ENCODE measurements around the gene LRFN5. TPM values are rescaled to one million over a fixed set of nuclear protein-coding genes. Genes with fewer than 3 reads are reported as not detected.

Gene LRFN5
- total RNA-seq, 1 donor from 2014 or later: under 0.01 TPM

DNA sequence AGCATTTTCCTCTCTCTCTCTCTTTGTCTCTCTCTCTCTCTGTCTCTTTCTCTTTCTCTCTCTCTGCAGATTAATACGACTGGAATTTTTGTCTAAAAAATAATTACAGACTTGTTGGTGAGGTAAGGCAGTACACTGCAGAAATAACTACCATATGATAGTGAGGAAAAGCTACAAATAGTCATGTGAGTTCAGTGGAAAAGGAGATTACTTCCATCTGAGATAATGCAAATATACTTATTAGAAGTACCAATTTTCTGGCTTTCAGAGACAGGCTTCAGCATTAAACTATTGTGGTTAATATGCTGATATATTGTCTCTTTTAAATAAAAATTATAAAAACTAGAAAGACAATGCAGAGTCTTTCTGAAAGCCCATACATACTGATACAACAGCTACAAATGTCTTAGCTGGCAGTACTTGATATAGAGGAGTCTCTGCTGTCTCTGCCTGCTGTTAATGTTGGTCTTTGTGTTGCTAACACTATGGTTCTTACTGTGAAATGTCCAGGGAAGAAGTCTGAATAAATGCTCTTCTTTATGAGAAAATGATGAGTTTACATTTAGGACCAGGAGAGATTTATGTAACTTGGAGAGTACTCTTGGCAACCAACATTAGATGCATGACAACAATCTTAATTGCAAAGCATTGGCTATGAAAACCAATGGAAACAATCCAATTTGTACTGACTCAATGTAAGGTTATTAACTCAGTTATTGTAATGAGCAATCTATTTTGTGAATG is 167.0 kb downstream of the LRFN5 start:
- DNase-seq (ENCODE audit: low read depth in 2 of 2): no peak

DNA sequence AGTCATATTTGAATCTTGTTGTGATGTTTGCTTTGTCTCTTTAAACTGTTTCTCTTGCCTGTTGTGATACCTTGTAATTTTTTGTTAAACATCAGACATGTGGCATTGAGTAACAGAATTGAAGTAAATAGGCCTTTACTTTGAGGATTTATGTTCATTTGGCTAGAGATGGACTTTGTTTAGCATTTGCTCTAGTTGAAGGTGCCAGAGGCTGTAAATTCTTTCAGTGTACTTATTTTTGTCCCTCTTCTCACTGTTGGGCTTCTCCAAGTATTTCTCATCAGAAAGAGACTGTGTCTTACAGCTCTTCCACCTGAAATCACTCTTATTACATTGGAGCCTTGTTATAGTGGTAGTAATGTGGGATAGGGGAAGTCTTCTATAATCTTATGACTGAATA is 175.8 kb downstream of the LRFN5 start:
- DNase-seq (ENCODE audit: low read depth in 2 of 2): no peak

DNA sequence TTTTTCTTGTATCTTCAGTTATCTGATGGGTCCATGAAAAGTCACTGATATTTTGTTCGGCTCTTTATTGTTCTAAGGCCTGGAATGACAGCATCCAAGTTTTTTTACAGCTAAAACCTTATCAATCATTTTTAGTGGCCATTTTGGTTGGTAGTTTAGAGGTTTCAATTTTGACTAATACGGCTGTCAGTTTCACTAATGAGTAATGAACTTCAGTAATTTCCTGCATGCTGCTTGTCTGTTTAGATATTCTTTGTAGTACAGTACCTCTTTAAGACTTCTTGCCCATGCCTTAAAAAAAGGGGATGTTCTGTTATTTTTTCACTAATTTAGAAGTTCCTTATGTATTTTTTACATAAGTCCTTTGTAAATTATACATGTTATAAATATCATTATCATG is 176.7 kb downstream of the LRFN5 start:
- no peak for DNase-seq (ENCODE audit: low read depth in 2 of 2)

DNA sequence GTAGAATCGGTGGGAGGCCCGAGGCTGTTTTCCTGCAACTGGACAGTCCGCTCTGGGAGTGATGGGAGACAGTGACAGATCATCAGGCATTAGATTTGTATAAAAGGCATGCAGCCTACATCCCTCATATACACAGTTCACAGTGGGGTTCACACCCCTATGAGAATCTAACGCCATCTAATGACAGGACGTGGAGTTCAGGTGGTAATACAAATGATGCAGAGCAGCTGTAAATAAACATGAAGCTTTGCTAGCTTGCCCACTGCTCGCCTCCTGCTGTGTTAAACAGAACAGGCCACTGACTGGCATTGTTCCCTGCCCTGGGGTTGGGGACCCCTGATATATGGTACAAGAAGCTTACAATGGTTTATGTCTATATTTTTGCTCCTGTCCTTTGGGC is 179.0 kb downstream of the LRFN5 start:
- no peak for DNase-seq (ENCODE audit: low read depth in 2 of 2)

DNA sequence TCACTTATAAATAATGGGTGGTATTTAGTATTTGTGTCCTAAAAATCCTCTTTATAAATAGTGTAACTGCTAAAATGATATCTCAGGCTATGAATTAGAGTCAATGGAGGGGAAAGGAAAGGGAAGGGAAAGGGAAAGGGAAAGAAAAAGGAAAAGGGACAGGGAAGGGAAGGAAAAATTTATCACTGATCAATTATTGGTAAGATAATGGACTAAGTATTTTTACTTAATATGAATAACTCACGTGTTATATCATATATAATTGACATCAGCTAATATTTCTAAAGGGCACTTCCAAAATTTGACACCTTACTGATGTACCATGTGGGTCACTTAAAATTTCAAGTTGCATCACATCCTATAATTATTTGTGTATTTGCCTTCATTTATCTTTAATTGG is 193.1 kb downstream of the LRFN5 start:
- no peak for DNase-seq (ENCODE audit: low read depth in 2 of 2)

DNA sequence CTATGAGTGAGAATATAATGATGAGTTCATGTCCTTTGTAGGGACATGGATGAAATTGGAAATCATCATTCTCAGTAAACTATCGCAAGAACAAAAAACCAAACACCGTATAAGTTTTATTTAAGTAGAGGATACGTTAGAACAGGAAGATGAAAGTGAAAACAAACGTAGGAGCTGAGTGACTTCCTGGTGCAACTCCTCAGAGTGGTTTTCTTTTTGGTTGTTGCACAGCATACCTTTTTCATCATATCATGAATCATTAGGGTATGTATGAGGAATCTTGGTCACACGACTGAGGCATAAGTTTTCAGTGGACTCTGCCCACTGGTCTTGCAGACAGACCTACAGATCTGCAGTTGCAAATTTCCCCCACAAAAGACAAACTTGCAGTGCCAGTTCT is 199.0 kb downstream of the LRFN5 start:
- DNase-seq (ENCODE audit: low read depth in 2 of 2): no peak

DNA sequence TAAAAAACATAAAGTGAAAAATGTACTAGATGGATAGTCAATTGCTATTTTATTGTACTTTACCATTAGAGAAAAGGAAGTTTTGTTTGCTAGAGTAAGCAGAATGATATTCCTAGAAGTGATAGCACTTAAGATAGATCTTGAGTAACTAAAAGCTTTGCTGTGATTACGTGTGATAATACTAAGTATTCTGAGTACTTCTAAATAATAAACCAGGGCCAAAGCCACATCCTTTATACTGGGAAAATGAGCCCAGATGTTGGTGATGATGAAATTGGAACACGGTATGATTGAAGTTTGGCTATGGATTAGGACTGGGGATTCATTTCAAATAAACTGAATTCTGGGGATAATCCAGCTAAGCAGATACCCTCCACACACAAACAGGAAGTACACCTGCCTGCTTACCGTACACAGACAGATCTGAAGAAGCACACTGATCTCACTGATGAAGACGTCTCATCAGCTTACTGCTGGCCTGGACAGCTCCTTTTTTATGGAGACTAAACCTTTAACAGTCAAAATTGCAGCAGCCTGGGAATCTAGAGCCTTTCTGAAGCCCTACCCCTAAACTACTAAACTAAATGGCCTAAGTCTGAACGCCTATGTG is 199.8 kb downstream of the LRFN5 start:
- no peak for DNase-seq (ENCODE audit: low read depth in 2 of 2)

DNA sequence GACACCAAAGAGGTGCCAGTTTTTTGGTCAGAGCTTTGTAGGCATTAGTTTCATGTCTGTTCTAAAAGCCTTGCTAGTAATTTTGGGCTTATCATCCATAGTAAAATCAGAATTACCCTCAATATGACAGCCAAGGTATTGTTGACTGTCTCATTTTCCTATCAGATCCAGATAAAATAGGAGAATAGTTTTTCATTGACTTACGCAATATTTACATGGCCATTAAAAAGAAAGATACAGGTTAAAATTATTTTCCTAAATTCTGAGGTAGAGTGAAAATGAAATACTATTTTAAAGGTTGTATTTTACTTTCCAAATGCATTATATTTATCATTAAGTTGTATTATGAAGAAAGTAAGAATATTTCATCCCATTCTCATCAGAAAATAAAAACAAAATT is 203.7 kb downstream of the LRFN5 start:
- DNase-seq (ENCODE audit: low read depth in 2 of 2): no peak

DNA sequence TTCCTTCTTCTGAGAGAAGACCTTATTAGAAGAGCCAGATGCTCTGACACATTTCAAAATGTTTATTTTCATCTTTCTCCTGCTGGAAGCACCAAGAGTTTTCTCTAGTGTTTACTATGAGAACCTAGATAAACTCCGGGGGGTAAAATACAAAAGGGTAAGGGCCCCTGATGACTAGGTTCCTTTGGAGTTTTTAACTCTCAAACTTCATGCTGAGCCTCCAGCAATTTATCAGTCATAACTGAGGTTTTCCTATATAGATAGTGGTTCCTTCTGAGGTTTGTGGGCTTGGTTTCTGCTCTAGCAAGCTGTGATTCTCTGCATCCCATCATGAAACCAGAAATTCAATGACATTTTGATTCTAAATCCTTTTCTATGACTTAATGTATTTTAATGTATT is 210.9 kb downstream of the LRFN5 start:
- DNase-seq (ENCODE audit: low read depth in 2 of 2): no peak

DNA sequence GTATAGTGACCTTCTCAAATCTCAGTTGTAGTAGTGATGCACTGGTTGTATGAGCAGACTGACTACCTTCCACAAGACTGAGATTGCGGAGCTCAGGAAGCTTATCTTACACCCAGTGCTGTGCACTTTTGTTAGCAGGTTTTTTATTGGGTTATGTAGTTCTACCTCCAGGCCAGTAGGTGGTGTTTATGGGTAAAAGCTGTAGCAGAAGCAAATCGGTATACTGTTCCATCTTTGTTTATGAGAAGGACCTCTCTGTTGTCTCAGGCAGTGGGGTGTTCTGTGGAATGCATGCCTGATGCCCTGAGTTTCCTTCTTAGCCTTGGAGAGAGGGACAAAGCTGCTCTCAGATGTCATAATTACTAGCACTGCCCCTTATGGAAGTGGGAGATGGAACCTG is 217.8 kb downstream of the LRFN5 start:
- DNase-seq (ENCODE audit: low read depth in 2 of 2): no peak

DNA sequence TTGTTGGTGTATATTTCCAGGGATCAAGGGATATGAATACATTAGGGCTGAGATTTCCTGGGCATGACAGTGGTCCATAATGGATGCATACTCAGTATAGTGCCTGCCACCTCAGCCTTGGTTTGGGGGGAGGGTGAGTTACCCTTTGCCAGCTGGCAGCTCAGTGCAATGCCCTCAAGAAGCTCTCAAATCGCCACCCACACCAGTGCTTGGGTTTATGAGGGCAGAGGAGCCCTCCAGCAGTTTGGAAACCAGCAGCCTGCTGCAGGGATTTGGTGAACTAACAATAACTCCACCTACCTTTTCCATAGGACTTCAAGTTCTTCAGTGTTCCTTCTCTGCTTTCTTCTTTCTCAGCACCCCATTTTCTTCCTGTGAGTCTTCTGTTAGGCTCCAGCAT is 218.9 kb downstream of the LRFN5 start:
- no peak for DNase-seq (ENCODE audit: low read depth in 2 of 2)

DNA sequence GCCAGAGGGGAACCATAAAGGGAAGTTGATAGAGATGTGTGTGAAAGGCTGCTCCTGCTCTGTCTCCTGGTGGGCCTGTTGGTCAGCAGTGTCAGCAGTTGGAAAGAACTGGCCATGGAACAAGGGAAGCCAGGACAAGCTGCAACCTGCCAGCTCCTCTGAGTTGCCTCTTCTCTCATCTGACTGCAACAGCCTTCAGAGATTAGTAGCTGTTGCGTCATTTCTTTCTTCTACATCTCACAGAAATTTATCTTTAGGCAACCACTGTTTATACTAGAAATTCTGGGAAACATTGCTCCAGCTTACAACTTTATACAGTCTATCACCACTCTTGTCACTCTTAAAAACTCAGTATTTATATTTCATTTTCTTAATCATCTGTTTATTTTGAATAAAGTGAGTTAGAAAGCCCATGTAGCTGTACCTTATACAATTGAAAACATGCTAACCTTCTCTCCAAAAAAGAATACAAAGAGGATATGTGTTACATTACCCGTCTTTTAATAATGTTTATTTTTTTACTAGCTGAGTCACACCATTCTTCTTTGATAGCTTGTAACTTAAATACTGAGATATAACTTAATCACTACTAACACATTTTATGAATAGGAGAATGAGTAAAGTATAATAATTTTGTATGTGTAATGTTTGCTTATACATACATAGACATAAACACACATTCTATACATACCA is 224.2 kb downstream of the LRFN5 start:
- DNase-seq (ENCODE audit: low read depth in 2 of 2): no peak

DNA sequence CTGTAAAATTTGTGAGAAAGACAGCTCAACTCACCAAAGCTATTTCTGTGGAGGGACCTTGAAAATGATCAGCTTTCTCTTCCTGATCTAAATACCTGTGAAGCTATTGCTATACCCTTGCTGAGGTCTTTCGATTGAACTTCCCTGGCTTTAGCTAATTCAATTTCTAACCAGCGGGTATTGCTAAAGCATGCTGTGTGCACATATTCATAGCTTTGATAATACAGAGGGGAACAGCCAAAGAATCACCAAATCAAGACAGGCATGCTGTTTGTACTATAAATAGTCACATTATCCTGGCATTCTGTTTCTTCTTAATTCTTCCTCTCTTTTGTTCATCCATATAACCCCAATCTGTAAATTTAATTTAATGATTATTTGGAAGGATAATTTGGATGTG is 233.0 kb downstream of the LRFN5 start:
- no peak for DNase-seq (ENCODE audit: low read depth in 2 of 2)

DNA sequence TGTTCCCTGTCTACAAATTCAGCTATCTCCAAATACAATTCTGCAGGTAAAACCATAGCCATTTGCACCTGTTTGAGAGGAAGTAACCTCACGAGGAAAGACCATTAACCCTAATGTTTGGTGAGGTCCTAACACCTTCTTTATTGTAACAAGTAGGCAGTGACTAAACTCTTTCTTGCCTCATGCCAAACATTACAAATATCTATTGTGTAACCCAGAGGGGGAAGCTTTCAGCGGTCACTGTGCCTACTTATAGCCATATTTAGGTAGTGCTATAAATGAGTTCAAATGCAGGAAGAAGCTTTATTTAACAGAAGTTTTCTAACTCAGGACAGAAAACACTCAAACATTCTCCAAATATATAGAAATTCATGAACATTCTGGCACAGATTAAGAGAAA is 252.7 kb downstream of the LRFN5 start:
- DNase-seq (ENCODE audit: low read depth in 2 of 2): no peak

DNA sequence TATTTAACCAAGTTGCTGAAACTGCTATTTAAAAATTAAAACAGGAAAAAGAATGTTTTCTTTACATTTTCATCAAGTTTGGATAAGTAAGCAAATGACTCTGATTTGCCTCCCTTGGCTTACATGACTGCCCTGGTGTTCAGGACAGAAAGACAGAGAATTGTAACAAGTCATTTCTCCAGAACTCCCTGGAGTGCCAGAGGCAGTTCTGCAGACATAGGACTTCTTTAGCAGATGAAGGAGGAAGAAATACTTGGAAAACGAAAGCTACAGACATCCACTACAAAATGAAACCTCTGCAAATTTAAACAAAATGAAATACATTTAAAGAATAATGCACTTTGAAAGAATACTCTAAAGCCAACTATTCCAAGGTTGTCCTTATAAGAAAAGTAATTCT is 253.9 kb downstream of the LRFN5 start:
- DNase-seq (ENCODE audit: low read depth in 2 of 2): no peak

DNA sequence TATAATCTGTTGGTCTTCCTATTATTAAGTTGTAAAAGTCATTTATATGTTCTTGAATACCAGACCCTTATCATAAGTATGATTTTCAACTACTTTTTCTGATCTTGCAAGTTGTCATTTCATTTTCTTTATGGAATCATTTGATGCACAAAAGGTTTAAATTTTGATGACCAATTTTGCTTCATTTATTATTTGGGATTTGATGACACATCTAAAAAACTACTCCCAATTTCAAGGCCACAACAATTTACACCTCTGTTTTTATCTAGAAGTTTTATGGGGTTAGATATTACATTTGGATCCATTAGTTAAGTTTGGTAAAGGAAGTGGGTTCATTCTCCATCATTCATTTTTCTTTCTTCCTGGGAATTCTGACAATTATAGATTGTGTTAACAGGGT is 259.2 kb downstream of the LRFN5 start:
- DNase-seq (ENCODE audit: low read depth in 2 of 2): no peak

DNA sequence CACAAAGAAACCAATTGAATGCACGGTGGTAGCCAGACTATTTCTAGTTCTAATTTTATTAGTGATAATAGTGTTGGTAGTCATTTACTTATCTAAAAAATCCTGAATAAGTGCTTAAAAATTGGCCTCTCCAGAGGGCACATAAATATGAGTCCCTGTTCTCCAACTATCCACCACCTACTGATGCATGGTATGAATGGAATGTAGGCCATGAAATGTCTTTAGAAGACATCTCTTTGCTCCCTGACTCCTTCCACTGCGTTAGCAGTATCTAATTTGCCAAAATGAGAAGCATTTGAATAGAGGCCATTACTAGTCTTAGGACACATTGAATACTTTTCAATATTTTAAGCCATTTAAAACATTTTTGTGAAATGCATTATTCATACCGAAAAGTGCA is 261.7 kb downstream of the LRFN5 start:
- no peak for DNase-seq (ENCODE audit: low read depth in 2 of 2)

DNA sequence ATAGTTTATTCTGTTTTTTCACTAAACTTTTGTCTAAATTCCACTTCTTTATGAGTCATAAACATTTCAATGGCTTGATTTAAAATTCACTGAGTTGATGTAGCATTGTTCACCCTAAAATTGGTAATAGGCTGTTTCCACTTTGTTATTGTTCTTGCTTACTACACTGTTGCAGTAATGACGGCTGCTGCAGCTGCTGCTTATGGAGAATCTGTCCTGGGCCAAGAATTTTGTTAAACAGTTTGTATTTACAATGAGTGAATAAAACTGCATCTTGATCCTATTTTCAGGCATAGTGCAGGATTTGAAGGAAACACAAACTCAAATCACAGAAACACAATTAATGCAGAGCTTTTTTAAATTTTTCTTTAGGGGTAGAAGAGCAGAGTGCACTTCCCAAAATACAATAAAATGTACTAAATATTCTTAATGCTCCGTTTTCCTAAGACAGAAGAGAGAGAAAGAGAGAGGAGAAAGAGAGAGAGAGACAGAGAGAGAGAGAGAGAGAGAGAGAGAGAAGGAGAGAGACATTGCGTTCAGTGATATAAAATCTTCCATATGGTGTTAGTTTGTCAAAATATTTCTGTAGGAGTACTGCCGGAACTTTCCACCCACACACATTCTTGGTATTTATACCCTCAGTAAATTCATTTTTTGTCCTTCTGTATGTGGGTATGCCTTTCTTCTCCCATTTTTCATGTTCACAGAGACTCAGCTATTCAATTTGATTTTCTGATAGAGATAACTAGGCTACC is 266.4 kb downstream of the LRFN5 start:
- DNase-seq (ENCODE audit: low read depth in 2 of 2): no peak

DNA sequence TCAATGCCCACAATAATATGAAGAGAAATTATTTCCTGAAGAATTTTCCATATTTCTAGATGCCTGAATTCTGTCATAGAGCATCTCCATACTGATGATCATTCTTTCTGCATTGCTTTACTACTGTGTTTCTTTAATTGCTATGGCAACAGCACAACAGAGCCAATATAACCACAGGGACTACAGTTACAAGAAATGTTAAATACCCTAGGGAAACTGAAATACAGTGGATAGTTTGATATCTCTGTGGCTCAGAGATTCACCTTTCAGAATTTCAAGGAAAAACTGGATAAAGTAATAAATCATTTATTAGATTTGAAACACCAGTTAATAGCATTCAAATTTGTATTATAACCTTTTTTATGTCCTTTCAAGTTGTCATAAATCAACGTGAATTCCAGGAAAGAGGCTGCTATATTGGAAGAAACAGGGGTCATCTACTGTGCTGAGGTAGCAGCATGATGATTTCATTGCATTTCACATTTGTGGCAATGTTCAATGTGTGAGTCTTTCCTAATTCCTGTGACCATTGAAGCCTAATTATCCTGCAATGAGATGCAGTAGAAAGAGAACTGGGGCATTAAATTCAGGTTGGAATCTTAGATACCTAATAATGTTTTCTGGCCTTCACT is 267.1 kb downstream of the LRFN5 start:
- DNase-seq (ENCODE audit: low read depth in 2 of 2): no peak

DNA sequence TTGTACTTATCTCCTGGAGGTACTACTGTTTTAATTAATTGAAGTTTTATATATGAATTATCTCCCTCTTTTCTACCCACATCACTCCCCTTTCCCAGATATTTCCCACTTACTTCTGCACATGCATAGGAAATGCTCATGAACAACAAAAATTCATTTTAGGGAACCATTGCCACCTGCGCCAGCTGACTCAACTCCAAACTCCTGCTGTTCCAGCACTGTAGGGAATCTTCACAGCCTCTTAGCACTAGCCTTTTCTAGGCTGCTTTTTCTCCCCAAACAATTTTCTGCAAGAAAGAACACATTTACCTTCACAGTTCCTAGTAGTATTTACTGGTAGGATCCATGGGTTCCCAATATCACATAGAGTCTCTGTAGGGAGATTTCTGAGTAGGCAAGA is 268.4 kb downstream of the LRFN5 start:
- no peak for DNase-seq (ENCODE audit: low read depth in 2 of 2)

DNA sequence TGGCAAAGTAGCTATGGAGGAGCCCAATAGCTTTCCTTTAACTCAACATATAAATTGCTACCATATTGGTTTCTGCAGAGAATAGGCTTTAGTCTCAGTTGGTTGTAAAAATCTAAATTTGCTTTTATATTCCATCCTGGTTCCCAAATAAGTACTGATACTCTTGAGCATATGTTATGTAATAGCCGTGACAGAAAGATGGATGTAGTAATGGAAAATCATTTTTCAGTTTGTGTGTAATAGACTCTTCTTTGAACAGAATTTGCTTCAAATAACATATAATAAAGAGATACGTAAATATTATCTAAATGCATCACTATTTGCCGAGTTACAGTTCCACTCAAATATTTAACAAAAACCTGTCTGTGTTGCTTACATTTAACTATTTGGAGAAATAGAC is 271.6 kb downstream of the LRFN5 start:
- no peak for DNase-seq (ENCODE audit: low read depth in 2 of 2)

DNA sequence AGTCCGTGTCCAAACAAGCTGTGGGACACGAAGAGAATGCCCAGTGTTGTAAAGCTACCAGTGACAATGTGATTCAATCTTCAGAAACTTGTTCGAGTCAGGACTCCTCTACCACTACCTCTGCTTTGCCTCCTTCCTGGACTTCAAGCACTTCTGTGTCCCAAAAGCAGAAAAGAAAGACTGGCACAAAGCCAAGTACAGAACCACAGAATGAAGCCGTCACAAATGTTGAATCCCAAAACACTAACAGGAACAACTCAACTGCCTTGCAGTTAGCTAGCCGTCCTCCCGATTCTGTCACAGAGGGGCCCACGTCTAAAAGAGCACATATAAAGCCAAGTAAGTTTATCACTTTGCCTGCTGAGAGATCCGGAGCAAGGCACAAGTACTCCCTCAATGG is 284.9 kb downstream of the LRFN5 start:
- no peak for DNase-seq (ENCODE audit: low read depth in 2 of 2)

Measured in dermis microvascular lymphatic vessel endothelial cell (primary cell).